HG03039 (cell line): ENCODE results near the gene COMMD4.
"Not testable (repeated sequence)": the region's sequence is repeated elsewhere in the genome, so short reads cannot be mapped to it uniquely, and the experiment has no call there.

Source experiments
- ATAC-seq: cut with Tn5 transposase; IDR thresholded peaks from one replicate; pipeline ENCODE4 v1.9.1; 2021; ENCODE audit warnings: mild to moderate bottlenecking, moderate library complexity; ENCODE audit not compliant: unreplicated experiment

COMMD4 gene

DNA sequence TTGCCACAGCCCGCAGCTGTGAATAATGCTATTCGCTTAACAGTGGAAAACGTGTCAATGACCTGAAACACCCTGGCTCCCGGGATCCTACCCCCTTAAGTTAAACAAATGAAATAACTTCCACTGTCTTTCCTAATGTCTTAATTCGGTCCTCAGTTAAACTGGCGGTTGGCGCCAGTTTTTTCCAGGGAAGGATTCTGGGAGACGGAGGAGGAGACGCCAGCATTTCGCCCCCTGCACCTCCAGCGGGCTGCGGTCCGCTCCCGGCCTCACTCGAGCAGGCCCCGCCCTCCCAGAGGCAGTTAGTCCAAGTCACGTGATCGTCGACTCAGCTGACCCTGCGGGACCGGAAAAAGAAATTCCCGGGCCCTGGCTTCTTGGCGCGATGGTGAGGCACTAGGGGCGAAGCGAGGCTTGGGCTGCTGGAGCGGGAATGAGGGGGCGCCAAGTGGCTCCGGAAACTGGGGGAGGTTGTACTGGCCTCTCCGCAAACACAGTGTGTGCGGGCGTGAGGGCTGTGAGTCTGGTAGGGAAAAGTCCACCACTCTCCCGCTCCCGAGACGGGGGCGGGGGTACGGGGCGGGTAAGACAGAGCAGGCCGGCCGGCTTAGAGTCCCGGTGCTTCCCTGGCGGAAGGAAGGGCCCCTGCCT lies at the start of gene COMMD4:
Gene COMMD4, plus strand, starts transcription at position 359 of the 651 bp plus-strand sequence. Its CDS starts 27 bp downstream, at position 386.
- no peak for ATAC-seq

DNA sequence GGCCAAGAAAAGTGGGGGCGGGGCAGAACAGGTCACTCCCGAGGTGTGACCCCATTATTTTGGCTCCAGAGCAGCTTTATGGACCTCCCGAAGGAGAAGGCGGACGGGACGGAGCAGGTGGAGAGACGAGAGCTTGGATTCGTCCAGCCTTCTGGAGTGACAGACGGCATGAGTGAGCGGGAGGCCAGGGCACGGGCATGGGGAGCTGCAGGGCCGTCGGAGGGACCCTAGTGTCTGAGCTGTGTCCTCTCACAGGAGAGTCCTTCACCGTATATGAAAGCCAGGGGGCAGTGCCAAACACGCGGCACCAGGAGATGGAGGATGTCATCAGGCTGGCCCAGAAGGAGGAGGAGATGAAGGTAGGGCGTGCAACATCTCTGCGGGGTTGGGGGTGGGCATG lies 42.2 kb upstream of the COMMD4 start:
- not testable (repeated sequence) for ATAC-seq

DNA sequence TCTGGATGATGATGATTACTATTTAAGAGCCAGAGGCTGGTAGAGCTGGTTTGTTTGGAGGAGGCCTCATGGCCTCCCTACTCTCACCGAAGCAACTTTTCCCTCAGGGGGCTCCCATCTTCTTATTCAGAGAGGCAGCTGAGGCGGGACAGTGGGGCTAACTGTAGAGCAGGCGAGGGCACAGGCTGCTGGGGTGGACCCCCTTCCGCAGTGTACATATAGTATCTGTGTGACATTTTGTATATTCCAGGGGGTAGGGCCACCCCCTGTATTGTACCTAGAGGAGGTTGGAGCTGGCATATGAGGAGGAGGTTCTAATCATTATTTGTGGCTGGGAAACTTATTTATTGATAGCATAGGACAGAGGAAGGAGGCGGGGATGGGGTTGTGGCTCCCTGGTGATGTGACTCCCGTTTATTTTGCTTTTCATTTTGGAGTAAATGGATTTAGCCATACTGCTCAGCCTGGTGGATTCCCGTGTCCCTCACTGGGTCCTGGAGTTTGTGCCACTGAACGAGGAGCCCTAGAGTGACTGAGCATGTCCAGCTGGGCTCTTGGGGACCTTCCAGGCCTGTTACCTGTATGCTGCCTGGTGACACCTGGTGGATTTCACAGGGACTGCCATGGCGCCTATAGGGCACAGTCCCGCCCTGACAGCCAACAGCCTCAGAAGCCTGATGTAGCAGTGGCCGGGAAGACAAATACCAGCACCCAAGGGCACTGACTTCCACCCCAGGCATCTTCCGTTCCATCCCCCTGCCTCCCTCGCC lies 37.1 kb upstream of the COMMD4 start:
- peak; percentile 29 for ATAC-seq

DNA sequence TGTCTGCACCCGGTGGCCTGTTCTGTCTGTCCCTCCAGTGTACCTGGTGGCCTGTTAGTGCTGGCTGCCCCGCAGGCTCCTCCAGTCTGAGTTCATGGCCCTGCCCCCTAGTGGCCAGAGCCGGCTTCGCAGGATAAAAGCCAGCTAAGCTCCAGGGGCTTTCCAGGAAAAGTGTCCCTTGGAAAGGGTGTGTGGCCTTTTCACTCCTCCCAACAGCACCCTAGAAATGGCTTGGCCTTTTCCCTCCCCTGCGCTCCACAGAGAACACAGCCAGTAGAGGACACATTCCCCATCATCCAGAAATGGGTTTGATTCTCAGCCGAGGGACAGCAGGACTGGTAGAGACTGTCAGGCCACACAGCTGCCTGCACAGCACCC lies 36.6 kb upstream of the COMMD4 start:
- ATAC-seq = peak; percentile 56

DNA sequence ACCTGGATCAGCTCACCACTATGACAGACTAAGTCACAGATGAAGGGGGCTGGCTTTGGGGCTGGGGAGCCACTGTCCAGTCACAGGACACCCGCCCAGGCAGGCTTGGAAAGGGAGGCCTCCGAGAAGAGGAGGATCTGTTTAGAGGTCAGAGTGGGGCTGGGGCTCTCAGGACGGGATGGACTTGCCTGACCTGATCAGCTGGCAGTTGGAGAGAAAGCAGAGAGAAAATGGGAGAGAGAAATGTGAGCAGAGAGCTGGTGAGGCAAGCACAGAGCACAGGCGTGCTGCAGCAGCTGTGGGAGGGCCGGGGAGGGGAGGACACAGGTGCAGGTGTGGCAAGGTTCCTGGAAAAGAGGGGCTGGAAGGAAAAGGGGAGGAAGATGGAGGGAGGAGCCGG lies 35.8 kb upstream of the COMMD4 start:
- not testable (repeated sequence) for ATAC-seq

DNA sequence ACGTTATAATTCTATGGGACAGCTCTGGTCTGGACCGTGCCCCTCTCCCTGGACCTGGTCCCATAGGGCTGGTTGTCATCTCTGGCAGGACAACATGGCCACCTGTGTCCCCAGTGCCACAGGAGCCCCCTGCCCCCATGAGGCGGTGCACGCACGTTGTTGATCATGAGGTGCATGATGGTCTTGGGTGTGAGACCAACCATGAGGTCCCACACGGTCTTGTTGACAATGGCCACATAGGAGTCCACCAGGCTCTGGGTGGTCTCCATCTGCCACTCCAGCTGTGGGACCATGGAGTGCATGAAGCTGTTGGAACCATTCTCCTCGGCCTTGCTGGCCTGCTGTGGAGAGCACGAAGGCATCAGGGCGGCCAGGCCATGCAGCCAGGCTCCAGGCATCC lies 33.5 kb upstream of the COMMD4 start:
- ATAC-seq = no peak

DNA sequence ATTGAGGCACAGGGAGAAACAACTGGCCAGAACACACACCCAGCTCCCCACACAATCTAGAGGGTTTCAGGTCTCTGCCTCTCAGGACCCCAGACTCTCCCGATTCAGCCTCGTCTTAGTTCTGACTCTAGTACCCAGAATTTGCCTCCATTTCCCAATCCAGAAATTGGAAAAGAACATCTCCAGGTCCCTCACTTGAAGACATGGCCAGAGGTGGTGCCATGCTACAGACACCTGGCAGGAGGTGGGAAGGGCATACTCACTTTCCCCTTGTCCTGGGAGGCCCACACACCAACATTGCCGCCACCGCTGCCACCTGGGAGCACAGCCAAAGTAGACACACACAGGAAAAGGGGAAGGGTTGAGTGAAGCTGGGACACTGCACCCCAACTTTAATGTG lies 33.1 kb upstream of the COMMD4 start:
- ATAC-seq = not testable (repeated sequence)

DNA sequence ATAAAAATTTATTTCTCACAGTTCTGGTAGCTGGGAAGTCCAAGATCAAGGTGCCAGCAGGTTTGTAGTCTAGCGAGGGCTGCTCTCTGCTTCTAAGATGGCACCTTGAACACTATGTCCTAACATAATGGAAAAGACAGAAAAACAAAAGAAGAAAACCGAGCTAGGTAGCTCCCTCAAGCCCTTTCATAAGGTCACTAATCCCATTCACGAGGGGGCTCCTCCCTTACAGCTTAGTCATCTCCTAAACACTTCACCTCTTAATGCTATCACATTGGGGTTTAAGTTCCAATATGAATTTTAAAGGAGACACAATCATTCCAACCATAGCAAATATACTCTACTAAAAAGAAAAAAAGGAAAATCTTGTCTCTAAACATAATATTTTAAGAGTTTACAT lies 29.7 kb upstream of the COMMD4 start:
- no peak for ATAC-seq

DNA sequence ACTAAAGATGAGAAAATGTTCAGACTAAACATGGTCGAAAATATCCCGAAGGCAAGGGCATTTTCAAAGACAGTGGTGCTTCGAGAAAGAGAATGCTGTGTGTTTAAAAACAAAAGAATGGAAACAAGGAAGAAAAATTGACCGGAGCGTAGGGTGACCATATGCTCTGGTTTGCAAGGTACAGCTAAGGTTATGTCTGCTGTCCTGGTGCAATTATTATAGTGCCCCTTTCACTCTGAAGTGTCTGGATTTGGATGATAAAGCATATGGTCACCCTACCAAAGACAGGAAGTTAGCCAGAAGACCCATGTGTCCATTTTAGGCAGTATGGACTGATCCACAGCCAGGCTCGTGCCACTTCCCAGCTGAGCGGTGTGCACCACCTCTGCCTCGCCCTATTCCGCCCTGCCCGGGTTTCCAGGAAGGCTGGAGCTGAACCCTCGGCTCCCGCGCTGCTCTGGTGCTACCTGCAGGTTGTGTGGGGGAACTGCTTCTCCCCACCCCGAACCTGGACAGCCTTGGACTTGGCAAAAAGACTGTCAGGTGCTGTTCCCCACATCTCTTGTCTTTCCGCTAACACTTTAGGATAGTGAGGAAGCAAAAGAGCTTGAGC lies 28.0 kb upstream of the COMMD4 start:
- no peak for ATAC-seq

DNA sequence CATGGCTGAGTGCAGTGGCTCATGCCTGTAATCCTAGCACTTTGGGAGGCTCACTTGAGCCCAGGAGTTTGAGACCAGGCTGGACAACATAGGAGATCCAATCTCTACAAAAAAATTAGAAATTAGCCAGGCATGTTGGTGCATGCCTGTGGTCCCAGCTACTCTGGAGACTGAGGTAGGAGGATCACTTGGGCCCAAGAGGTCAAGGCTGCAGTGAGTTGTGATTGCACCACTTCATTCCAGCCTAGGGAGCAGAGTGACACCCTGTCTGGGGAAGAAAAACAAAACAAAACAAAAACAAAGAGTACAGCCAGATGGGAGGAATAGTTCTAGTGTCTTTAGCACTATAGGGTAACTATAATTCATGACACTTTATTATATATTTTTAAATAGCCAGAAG lies 26.2 kb upstream of the COMMD4 start:
- ATAC-seq = no peak

DNA sequence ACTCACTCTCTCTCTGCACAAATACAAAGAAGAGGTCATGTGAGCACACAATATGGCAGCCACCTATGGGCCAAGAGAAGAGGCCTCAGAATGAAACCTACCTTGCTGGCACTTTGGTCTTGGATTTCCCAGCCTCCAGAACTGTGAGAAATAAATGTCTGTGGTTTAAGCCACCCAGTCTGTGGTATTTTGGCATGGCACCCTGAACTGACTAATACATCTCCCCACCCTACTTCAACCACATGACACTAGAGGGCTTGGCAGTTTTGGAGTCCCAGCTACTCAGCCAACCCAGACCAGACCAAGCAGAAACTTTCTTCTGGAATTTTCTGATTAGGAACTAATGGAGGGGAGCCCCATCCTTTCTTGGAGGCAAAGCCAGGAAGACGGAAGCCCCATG lies 23.3 kb upstream of the COMMD4 start:
- not testable (repeated sequence) for ATAC-seq

DNA sequence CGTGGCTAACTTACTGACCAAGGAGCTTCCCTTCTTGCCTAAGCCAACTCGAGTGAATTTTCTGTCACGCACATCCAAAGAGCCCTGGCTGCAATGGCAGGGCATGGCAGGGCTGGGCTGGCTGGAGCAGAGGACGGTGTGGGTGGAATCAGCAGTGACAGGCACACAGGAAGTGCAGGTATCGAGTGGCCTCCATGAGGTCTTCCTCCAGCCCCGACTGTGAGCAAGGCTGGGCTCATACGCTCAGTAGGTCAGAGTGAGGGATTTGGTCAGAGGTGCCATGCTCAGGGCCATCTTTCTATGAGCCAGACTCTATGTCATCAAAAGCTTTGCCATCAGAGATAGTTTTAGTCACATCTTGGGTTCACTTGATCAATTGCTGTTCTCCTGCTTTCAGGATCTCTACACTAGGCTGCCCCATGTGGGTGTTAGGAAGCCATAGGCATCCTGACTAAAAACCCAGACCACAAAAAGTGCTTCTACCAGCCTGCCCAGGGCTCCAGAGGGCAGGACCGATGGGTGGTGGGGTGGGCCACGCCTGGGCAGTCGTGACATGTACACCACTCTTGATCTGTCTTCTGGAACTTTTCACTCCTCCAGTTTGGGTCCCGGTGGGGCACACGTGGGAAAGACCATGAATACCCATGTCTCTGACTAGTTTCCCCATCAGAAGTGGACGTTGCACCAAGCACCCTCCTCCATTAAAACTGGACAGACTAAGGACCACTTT lies 22.6 kb upstream of the COMMD4 start:
- ATAC-seq = no peak

DNA sequence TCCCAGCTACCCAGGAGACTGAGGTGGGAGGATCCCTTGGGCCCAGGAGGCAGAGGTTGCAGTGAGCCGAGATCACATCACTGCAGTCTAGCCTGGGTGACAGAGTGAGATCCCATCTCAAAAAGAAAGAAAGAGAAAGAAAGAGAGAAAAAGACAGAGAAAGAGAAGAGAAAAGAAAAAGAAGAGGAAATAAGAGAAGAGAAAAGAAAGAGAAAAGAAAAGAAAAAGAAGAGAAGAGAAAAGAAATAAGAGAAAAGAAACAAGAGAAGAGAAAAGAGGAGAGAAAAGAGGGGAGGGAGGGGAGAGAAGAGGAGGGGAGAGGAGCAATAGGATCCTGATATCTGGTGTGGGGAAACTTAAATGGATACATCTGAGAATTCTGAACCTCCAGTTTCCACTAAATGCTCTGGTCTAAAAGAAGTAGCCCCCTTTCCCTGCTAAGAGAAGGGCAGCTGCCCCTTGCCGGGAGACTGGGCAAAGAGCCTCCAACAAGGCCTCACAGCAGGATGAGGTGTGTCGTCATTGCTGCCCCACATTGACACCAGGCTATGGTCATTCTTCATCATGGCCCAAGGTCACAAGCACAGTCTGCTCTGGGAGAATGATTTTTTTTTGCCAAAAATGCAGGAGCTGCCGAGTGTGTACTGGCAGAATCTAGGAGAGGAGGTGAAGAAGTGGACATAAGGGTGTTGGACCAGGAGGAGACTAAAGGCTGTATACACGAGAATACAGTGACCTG lies 21.1 kb upstream of the COMMD4 start:
- ATAC-seq = no peak

DNA sequence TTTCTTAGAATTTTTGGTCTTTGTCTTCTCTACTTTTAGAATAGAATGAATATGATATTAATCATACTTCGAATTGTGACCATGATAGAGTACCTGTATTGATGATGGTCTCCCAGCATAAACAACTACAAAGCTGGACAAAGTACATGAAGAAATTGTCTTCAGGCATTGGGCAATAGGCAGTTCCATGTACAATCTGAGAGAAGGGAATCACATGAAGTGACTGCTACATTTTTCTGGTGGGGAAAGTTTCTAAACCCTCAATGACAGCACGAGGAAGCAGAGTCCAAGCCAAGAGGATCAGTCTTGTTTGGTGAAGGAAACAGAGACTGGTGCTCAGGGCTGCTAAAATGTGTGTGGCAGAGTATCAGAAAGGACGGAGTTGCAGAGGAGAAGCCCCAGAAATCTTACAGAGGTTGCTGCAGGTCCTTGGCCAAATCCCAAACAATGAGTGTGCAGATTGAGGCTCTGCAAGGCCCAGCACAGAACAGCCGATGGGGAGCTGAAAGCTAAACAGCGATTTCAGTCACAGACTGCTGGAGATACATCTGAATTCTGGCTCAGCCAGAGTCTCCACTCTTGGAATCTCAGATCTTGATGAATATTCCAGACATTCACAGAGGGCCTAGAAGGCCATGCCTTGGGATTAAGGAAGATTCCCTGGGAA lies 16.5 kb upstream of the COMMD4 start:
- ATAC-seq = not testable (repeated sequence)

DNA sequence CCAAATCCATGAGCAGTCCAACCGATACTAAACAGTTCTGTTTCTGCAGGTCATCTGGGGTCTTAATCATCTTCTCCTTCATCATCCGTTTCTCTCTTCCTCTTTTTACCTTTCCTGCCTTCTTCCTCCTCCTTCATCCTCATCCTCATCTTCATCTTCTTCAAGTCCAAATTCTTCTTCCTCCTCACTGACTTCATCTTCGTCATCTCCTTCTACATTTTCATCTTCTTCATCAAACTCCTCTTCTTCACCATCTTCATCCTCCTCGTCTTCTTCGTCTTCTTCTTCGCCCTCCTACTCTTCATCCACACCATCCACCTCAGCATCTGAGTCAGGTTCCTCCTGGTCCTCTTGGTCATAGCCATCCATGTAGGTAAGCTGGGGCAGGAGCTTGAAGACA lies 14.2 kb upstream of the COMMD4 start:
- no peak for ATAC-seq

DNA sequence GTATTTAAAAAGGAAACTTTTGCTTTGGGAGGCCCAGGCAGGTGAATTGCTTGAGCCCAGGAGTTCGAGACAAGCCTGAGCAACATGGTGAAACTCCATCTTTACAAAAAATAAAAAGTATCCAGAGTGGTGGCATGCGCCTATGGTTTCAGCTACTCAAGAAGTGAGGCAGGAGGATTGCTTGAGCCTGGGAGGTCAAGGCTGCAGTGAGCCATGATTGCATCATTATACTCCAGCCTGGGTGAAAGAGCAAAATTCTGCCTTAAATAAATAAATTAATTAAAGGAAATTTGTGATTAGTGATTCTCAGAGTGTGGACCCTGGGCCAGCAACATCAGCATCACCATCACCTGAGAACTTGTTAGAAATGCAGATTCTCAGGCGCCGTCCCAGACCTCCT lies 9.9 kb upstream of the COMMD4 start:
- no peak for ATAC-seq

DNA sequence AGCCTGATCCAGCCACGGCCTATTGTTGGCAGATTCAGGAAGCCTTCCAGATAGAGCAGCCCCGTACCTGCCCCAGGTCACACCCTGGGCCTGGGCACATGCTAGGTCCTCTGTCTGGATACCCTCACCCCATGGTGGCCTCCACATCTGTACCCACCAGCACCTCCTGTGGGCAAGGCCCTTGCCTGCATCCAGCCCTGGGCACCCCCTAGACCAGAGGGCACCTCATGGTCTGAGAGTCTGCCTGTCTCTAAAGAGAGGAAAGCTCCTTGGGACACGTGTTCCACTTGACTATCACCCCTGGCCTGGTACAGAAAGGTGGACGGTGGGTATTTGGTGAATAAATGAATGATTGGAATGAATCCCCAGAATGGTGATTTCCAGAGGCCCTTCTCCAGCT lies 8.9 kb upstream of the COMMD4 start:
- ATAC-seq = no peak

DNA sequence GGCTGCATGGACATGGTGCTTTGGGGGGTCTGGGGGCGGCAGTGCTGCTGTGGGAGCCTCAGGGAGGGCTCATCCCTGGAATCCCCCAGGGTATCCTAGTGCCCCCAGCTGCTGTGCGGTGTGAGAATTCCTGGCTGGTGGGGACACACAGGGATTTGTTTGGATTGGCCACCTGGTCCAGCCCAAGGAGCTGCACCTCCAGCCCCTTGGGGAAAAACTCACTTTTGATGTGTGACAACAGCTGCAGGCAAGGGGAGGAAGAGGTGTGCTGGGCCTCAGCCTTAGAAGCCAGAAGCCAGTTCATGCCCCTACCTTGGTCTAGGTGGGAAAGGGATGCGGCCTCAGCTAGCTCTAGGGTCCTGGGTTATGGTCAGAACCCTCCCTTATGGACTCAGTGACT lies 8.4 kb upstream of the COMMD4 start:
- no peak for ATAC-seq

DNA sequence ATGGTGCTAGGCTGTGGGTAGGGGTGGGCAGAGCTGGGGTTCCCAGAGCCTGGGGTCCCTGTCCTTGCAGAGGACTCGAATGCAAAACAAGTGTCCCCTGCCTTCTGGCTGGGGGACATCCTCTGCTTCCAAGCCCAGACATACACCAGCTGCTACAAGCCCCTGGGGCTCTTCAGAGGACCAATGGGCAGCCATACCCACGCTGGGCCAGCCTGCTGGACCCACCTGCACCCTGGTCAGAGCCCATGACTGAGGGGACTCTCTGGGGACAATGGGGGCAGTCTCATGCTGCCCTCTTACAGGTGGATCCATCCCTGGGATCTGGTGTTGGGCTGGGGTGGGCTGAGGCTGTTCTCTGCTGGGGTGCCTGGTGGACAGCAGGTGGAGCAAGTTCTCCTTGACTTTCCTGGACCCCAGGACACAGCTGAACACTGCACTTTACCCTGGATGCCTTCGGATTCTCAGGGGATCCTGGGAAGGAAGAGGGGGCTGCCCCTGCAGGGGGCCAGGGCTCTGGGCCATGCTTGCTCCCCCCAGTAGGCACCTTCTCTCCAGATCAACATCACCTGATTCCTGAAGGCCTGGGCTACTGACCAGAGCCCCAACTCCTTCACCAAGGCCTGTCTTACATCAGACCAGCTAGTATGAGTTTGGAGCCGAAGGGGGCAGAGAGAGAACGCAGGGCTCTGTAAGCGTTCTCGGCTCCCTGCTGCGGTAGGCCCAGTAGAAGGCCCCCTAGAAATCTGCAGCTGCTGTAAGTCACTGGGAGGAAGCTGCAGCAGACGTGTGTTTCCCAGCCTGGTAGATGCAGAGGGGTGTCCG lies 7.2 kb upstream of the COMMD4 start:
- ATAC-seq = no peak
